GM06990 (cell line): ENCODE data around the gene NR3C1.

ENCODE experiments used
- DNase-seq: peaks from one replicate; pipeline ENCODE4 v3.0.0-alpha.2; 2011; ENCODE audit not compliant: insufficient read length; ENCODE audit errors: extremely low read depth
- H3K27me3 ChIP-seq: replicated peaks from 2 replicates; pipeline ENCODE4 v1.6.0; 2011; ENCODE audit warnings: low read length; ENCODE audit not compliant: control insufficient read depth, insufficient read depth
- H3K36me3 ChIP-seq: 2 replicates; pipeline ENCODE4 v1.5.1; 2011; ENCODE audit warnings: low read length; ENCODE audit not compliant: control insufficient read depth, insufficient read depth
- H3K4me3 ChIP-seq: replicated peaks from 2 replicates; pipeline ENCODE4 v1.5.1; 2011; ENCODE audit warnings: low read depth, mild to moderate bottlenecking, control low read depth, low read length
- TF ChIP-seq, protein P1 (sequence below): IDR thresholded peaks from 2 replicates; pipeline ENCODE4 v1.5.1; 2011; ENCODE audit warnings: low read length, control low read depth, mild to moderate bottlenecking, inconsistent platforms; ENCODE audit not compliant: insufficient read depth, poor library complexity, severe bottlenecking

Gene NR3C1

DNA sequence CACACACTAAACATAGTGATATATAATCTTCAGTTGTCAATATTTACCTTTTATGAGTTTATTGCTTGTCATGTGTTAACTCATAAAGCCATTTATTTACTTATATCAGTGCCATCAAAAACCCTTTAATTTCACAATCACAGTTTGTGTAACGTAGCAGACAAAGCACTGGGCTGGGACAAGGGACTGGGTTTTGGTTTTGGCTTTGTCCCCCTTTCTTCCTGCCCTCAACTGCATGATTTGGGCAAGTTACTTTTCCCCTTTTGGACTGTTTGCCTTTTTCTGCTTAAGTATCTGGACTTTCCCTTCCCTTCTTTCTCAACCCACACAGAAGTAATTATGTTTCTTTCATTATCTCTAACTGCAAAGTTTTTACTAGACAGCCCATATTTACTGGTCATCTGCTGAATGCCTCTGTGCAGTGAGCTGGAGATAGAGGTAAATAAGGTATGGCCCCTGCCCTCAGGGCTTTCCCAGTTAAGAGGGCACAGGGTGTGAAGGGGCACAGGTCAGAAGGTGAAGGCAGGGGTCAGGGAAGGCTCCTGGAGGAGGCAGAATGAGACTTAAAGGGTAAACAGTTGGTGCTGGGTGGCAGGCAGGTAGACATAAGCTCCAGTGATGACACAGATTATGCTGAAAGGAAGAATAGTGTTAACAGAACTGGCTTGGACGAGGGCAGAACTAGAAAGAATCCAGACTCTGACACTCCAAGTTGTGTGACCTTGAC, 14.8 kb upstream of the NR3C1 start:
- Histone ChIP-seq H3K36me3 (no peaks in the 10 kb centered on the region), H3K27me3 (no peaks in the 10 kb centered on the region), H3K4me3 (no peak overlapping the region)
- TF ChIP-seq, protein P1, sequence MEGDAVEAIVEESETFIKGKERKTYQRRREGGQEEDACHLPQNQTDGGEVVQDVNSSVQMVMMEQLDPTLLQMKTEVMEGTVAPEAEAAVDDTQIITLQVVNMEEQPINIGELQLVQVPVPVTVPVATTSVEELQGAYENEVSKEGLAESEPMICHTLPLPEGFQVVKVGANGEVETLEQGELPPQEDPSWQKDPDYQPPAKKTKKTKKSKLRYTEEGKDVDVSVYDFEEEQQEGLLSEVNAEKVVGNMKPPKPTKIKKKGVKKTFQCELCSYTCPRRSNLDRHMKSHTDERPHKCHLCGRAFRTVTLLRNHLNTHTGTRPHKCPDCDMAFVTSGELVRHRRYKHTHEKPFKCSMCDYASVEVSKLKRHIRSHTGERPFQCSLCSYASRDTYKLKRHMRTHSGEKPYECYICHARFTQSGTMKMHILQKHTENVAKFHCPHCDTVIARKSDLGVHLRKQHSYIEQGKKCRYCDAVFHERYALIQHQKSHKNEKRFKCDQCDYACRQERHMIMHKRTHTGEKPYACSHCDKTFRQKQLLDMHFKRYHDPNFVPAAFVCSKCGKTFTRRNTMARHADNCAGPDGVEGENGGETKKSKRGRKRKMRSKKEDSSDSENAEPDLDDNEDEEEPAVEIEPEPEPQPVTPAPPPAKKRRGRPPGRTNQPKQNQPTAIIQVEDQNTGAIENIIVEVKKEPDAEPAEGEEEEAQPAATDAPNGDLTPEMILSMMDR, result no peak
- DNase-seq, result peak; percentile 49

DNA sequence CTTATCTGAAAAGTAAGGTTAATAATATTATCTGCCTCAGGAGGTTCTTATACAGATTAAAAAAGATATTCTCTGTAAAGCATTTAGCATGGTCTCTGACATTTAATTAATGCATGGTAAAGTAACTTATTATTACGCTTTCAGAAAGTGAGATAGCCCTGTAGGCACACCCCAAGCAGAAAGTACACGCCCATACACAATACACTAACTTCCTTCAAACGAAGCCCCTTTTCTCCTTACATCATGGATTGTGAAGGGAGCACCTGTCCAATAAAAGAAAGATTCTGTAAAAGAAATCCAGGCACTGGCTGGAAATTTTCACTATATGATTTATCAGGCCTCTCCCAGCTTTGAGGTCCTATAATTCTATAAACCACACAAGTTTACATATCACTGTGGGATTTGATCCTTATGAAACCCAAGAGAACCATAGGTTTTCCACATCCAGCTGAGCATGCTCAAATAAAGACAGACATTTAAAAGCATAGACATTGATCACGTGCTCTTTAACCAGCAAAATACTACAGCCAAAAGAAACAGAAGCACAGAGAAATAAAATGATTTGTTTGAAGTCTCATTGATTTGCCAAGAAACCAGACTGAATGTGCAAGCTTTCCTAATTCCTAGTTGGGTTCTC, 14.1 kb upstream of the NR3C1 start:
- Histone ChIP-seq H3K27me3 (no peaks in the 10 kb centered on the region), H3K36me3 (no peaks in the 10 kb centered on the region), H3K4me3 (no peak overlapping the region)
- DNase-seq, result no peak
- TF ChIP-seq, protein P1, result no peak

DNA sequence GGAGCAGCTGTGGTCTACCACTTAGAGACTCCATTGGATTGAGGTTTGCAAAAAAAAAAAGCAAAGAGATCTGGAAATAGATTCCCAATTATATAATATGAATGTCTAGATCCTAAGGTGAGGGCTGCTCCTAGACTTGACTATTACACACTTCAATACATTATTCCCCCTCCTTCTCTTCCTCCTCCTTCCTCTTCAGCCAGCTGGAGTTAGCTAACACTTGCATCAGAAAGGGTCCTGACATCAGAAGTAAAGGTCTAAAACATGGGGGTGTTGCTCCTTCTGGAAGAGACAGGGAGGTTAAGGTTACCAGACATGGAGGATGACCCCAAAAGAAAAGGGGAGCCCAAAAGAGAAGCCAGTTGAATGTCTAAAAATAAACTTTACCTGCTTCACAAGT, 12.9 kb upstream of the NR3C1 start:
- no peak for DNase-seq
- Histone ChIP-seq H3K36me3 (no peaks in the 10 kb centered on the region), H3K4me3 (no peak overlapping the region), H3K27me3 (no peaks in the 10 kb centered on the region)
- TF ChIP-seq, protein P1, result no peak

DNA sequence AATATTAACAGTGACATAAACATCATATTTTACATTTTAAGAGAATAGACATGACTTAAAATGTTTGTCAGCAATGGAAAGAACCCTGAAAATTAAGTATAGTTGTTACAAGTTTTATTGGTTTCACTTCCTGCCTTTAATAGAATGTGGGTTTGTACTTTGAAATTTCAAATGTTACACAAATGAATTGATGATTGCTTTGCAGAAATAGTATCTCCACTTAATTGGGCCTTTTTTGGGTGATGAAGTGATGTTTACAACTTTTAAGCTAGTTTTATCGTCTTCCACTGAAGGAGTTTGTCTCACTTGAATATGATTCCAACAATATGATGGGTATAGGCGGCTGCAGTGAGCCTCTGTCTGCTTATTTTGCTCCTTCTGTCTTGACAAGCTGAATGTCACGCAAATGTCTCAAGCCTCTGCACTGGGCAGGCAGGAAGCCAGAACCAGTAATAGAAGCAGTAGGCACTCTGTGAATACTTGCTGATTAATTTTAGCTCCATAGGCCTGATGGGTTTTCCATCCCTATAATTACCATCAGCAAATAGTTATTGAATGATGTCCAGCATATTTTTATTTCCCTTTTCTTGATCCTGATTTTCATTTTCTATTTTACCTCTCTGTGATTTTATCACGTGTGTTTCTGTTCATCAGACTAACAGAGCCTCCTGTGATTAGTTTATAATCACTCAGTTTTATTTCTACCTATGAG, 10.6 kb upstream of the NR3C1 start:
- Histone ChIP-seq H3K36me3 (no peaks in the 10 kb centered on the region), H3K27me3 (no peaks in the 10 kb centered on the region), H3K4me3 (no peak overlapping the region; the same call in 1 of the 2 replicates)
- DNase-seq, result peak; percentile 40
- TF ChIP-seq, protein P1, result no peak

DNA sequence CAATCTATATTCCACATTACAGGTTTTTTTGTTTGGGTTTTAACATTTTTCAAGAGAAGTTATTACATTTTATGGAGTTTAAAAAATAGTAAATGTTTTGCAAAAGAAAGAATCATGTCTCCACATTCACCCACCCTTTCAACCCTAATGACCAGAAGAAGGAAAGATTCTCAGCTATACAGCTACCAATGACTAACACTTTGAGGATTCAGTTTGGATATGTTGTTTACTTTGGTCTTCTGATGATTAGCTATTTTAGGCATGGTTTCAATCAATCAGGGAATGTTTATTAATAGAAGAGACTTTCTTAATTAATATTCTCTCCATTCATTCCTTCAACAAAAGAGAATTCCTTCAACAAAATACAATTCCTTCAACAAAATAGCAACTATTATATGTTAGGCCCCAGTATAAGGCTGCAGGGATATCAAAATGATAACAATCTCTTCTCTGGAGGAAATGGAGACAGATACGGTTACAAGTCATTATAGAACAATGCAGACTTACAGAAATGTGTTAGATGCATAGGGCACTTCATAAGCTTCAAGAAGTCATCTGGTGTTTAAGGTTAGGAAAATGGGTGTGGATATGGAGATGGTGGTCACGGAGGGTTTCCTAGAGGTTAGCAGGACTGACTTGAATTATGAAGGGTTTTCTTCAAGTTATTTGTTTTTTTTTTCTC, 9.3 kb upstream of the NR3C1 start:
- Histone ChIP-seq H3K27me3 (no peaks in the 10 kb centered on the region), H3K4me3 (no peak overlapping the region), H3K36me3 (no peaks in the 10 kb centered on the region)
- TF ChIP-seq, protein P1, result no peak
- DNase-seq, result no peak
